ENCODE results near the gene FLNA. TPM values are rescaled to one million over a fixed set of nuclear protein-coding genes. Genes with fewer than 3 reads are reported as not detected.
"Not testable (repeated sequence)": the region's sequence is repeated elsewhere in the genome, so short reads cannot be mapped to it uniquely, and the experiment has no call there.

FLNA gene
- total RNA-seq, 1 donor from 2014 or later = 1,252 TPM

- H3K36me3 ChIP-seq = peaks cover 15% of the 10 kb centered on the region
- TF ChIP-seq CTCF (IDR thresholded peaks at IDR 0.05) = no peak
- DNase-seq = peak; percentile 96
- H3K27me3 ChIP-seq = no peaks in the 10 kb centered on the region
- no peaks in the 10 kb centered on the region for H3K9me3 ChIP-seq
- peak within 1 kb of the TSS; percentile 71 for H3K4me3 ChIP-seq
- intact Hi-C loops (cut with DNase I) = no loop called here
- ATAC-seq = peak; percentile 93
- H3K27ac ChIP-seq = peak within 1 kb of the TSS; percentile 98
- peaks cover 3% of the 10 kb centered on the region for H3K4me1 ChIP-seq
Measured at GRCh38 chrX:154397888-154398667, 23.6 kb upstream of the FLNA start, which contains the start of gene RPL10. TSS of gene RPL10 (plus strand) at chrX:154398377. CDS start at chrX:154398520, 143 bp downstream.

GRCh38 chrX:154396973-154397887 lies 22.8 kb upstream of the FLNA start:
- ATAC-seq (peak; percentile 86), DNase-seq (peak; percentile 91)
- TF ChIP-seq CTCF (IDR thresholded peaks at IDR 0.05) = no peak
- Histone ChIP-seq H3K4me3 (peak overlapping the region; percentile 71), H3K27ac (peak overlapping the region; percentile 98), H3K9me3 (no peaks in the 10 kb centered on the region), H3K4me1 (peaks cover 3% of the 10 kb centered on the region), H3K36me3 (peaks cover 15% of the 10 kb centered on the region), H3K27me3 (no peaks in the 10 kb centered on the region)
- intact Hi-C loops (cut with DNase I) = no loop called here

GRCh38 chrX:154396363-154396762 lies 21.9 kb upstream of the FLNA start:
- H3K27ac ChIP-seq; H3K4me1 ChIP-seq; H3K9me3 ChIP-seq; H3K27me3 ChIP-seq; intact Hi-C loops (cut with DNase I); ATAC-seq; DNase-seq: not testable (repeated sequence)
- Histone ChIP-seq H3K36me3 (peaks cover 15% of the 10 kb centered on the region), H3K4me3 (peak overlapping the region; percentile 71)

GRCh38 chrX:154389812-154390747 lies 15.6 kb upstream of the FLNA start:
- DNase-seq; H3K27me3 ChIP-seq; H3K9me3 ChIP-seq; H3K4me1 ChIP-seq; H3K27ac ChIP-seq; intact Hi-C loops (cut with DNase I); H3K36me3 ChIP-seq; H3K4me3 ChIP-seq: not testable (repeated sequence)
- peak; percentile 90 for ATAC-seq

GRCh38 chrX:154388649-154389048 lies 14.2 kb upstream of the FLNA start:
- H3K27ac ChIP-seq = not testable (repeated sequence)

GRCh38 chrX:154388094-154388493 lies 13.7 kb upstream of the FLNA start:
- H3K36me3 ChIP-seq; H3K27me3 ChIP-seq; H3K27ac ChIP-seq; DNase-seq; H3K9me3 ChIP-seq; H3K4me1 ChIP-seq; intact Hi-C loops (cut with DNase I); H3K4me3 ChIP-seq: not testable (repeated sequence)
- ATAC-seq = peak; percentile 65

More at GRCh38 chrX:154388649-154389048, 14.2 kb upstream of the FLNA start:
- ATAC-seq; DNase-seq; intact Hi-C loops (cut with DNase I); H3K36me3 ChIP-seq; H3K4me1 ChIP-seq; H3K4me3 ChIP-seq; H3K9me3 ChIP-seq; H3K27me3 ChIP-seq: not testable (repeated sequence)

- ATAC-seq (no peak), DNase-seq (no peak)
- H3K4me3 ChIP-seq = no peak overlapping the region
- H3K27me3 ChIP-seq = no peaks in the 10 kb centered on the region
- H3K4me1 ChIP-seq = no peaks in the 10 kb centered on the region
- H3K36me3 ChIP-seq = no peaks in the 10 kb centered on the region
- TF ChIP-seq CTCF (IDR thresholded peaks at IDR 0.05) = peak; percentile 25
- H3K27ac ChIP-seq = no peak overlapping the region
- intact Hi-C loops (cut with DNase I) = no loop called here
- H3K9me3 ChIP-seq = no peaks in the 10 kb centered on the region
Measured at GRCh38 chrX:154384284-154384892, 10.0 kb upstream of the FLNA start.

All from upper lobe of right lung (tissue), 1 donor.